Measurements from ENCODE around the gene RFX5.
A peak's percentile ranks its signal among the peaks of the same experiment; 100 is the strongest.

The RFX5 gene

DNA sequence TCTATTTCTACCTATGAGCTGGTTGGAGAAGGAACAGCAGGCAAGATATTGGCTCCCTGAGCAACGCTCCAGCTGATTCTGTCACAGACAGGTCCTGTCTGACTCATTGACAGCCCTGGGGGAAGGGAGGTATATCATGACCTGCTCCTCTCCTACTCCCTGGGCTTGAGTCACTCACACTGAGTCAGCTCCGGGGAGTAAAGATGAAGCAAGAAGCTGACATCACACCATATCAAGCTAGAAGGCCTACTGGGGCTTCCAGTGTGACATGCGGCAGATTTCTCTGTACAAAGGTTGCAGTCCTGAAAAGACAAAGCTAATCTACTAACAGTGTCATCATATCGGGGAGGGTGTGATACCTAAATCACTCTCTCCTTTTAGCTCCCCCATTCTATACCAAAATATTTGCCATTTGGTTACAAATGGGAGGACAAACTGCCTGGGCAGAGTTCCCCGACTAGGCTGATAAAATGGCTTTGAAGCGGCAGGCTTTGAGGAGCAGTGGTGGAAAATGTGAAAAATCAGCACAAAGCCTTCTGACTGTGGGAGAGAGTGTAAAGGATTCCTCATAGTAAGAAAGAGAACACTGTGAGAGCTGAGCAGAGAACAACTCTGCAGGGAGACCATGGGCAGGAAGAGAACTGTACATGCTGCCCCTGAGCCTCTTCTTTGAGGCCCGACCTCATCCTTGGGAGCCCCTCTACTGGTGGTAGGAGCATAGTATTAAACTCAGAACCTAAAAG is 35.3 kb downstream of the RFX5 start:
- H3K4me3 ChIP-seq (ENCODE audit: low read depth, low read length): no peak overlapping the region
- TF ChIP-seq, protein P1, sequence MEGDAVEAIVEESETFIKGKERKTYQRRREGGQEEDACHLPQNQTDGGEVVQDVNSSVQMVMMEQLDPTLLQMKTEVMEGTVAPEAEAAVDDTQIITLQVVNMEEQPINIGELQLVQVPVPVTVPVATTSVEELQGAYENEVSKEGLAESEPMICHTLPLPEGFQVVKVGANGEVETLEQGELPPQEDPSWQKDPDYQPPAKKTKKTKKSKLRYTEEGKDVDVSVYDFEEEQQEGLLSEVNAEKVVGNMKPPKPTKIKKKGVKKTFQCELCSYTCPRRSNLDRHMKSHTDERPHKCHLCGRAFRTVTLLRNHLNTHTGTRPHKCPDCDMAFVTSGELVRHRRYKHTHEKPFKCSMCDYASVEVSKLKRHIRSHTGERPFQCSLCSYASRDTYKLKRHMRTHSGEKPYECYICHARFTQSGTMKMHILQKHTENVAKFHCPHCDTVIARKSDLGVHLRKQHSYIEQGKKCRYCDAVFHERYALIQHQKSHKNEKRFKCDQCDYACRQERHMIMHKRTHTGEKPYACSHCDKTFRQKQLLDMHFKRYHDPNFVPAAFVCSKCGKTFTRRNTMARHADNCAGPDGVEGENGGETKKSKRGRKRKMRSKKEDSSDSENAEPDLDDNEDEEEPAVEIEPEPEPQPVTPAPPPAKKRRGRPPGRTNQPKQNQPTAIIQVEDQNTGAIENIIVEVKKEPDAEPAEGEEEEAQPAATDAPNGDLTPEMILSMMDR (IDR thresholded peaks at IDR 0.05; ENCODE audit: low read depth, low read length, missing control alignments): no peak
- no peak for DNase-seq (ENCODE audit: low read depth)

DNA sequence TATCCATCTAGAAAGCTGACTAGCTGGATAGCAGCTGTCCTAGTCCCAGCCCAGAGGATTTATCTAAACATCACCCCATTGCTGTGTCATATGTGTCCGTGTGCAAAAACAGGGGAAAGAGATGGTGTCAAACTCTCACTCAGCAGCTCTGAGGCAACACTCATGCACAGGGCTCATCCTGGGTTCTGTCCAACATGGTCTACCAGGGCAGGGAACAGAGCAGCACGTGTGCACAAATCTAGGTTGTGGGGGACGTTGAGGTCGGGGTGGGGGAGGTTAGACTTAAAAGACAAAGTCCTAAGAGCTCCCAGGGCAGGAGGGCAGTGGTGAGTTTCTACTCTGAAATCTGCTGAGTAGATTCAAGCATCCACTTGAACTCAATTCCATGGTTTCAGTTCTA is 36.0 kb downstream of the RFX5 start:
- DNase-seq (ENCODE audit: low read depth): no peak
- H3K4me3 ChIP-seq (ENCODE audit: low read depth, low read length): no peak overlapping the region
- TF ChIP-seq, protein P1 (IDR thresholded peaks at IDR 0.05; ENCODE audit: low read depth, low read length, missing control alignments): no peak

DNA sequence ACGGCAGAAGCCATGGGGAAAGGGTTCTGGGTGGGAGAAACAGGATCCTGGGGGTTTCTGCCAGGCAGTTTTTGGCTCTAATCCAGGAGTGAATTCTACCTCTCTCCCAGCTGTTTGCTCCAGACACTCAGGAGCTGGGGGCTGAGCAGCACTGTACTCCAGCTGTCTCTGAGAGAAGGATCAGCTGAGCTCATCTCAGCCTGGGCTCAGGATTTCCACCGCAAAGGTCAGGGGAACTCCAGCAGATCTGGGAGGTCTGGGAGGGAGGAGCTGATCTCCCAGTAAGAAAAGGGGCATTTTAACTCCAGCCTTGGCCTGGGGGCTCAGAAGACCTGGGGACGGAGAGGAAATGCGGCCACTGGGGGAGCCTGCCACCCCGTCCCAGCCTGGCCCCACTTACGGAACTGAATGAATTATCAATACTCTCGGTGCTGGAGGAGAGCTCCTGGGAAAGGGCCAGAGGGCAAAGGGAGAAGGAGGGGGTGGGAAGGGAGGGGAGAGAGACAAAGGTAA is 37.2 kb downstream of the RFX5 start:
- H3K4me3 ChIP-seq (ENCODE audit: low read depth, low read length): no peak overlapping the region
- DNase-seq (ENCODE audit: low read depth): no peak
- TF ChIP-seq, protein P1 (IDR thresholded peaks at IDR 0.05; ENCODE audit: low read depth, low read length, missing control alignments): no peak

DNA sequence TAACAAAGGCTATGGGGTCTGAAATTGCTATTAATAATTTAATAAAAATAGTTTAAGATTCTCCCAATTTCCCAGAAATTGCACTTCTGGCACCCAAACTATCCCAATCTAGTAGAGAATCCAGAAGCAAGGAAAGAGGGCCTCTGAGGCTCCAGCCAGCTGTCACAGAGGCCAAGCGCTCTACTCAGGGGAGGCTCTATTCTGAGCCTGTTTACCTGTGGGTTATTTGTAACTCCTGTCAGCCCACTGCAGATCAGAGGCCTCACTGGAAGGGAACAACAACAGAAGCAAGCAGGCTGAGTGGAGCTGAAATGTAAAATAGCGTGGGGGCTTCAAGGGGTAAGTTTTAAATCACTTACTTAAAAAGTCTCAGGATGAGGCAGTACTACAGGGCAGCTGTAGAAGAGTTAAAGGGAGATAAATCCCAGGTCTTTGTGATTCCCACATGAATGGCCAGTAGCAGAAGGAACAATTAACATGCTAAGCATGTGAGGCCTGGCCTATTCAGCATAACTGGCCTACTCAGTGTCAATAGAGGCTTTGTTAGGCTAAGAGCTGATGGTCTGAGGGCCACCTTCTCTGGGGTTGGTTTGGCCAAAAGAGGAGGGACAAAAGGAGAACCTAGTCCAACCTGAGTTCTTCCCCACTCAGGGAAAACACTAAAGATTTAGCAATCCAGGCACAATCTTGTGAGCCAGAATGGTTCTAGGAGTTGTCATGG is 52.1 kb downstream of the RFX5 start:
- H3K4me3 ChIP-seq (ENCODE audit: low read depth, low read length): no peak overlapping the region
- TF ChIP-seq, protein P1 (IDR thresholded peaks at IDR 0.05; ENCODE audit: low read depth, low read length, missing control alignments): no peak
- DNase-seq (ENCODE audit: low read depth): no peak

DNA sequence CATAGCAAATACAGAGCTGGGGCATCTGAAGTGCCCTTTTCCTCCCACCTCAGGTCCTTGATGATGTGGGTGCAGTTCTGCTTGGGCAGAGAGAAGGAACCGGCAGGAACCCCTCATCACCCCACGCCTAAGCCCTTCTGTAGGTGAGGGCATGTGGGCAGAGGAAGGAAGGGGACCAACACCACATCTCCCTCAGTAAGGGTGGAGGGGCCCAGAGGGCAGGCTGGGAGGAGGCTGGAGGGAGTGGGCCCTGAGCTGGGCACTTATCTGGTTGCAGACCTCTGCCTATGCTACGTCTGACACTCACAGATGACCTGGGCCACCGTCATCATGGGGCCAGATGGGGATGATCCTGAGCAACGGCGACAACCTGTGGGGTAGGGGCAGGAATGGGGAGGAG is 54.0 kb downstream of the RFX5 start:
- H3K4me3 ChIP-seq (ENCODE audit: low read depth, low read length): no peak overlapping the region
- TF ChIP-seq, protein P1 (IDR thresholded peaks at IDR 0.05; ENCODE audit: low read depth, low read length, missing control alignments): no peak
- DNase-seq (ENCODE audit: low read depth): no peak

DNA sequence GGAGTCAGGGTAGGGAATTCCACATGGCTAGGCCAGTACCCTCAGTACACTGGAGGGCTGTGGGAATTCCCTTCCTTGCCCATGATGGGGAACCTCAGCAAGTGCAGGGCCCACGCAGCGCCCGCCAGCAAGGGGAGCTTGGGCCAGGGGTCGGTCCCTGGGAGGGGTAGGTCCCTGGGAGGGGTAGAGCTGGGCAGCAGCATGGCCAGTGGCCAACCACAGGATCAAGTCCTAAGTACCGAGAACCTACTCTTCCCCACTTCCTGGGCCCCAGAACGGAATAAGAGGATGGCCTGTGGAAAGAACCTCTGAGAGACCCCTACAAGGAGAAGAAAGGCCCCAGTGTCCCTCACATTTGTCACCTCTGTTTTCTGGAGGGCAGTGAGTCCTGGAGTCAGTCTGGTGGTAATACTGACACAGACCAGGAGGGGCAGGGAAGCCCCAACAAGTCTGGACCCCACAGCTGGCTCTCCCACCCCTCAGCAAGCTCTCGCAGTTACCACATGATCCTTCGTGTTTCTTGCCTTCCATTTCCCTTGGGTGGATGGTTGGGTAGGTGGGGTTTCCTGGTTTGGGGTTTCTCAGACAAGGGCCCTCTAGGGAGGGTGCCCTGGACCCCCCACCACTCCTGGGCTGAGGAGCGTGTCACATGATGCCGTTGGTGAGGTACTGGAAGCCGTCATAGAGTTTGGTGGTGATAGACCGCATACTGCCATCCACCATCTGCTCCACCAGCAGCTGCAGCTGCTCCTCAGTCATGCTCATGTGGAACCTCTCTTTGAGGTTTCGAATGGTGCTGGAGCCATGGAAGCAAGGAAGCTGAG is 54.6 kb downstream of the RFX5 start:
- TF ChIP-seq, protein P1 (IDR thresholded peaks at IDR 0.05; ENCODE audit: low read depth, low read length, missing control alignments): peak; percentile 18
- no peak overlapping the region for H3K4me3 ChIP-seq (ENCODE audit: low read depth, low read length)
- no peak for DNase-seq (ENCODE audit: low read depth)
